ENCODE measurements around the gene C2orf49. TPM values are rescaled to one million over a fixed set of nuclear protein-coding genes. Genes with fewer than 3 reads are reported as not detected.

Gene C2orf49
- total RNA-seq, 1 donor from 2014 or later: 12.7 TPM

- no peak for DNase-seq (ENCODE audit: low read depth, low spot score)
Observed at GRCh38 chr2:105382177-105382576, 44.8 kb downstream of the C2orf49 start.

GRCh38 chr2:105383432-105384166 lies 46.3 kb downstream of the C2orf49 start:
- no peak for DNase-seq (ENCODE audit: low read depth, low spot score)

DNA sequence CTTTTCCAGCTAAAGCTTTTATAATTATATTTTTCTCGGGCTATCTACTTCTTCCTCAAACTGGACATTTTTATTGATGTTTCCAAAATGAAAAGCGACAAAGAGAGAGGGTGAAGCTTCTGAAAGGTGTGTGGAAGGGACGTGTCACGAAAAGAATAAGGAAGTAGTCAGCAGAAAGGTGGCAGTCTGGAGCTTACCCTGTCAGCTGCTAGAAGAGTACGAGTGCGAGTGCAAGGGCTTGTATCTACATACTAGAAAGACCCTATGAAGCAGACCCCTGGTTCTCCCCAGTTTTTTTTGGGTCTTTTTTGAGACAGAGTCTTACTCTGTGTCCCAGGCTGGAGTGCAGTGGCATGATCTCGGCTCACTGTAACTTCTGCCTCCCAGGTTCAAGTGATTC lies 46.9 kb downstream of the C2orf49 start:
- no peak for DNase-seq (ENCODE audit: low read depth, low spot score)

- no peak for DNase-seq (ENCODE audit: low read depth, low spot score)
Observed at GRCh38 chr2:105384861-105385260, 47.5 kb downstream of the C2orf49 start.

- no peak for DNase-seq (ENCODE audit: low read depth, low spot score)
Observed at GRCh38 chr2:105385731-105386540, 48.6 kb downstream of the C2orf49 start.

DNA sequence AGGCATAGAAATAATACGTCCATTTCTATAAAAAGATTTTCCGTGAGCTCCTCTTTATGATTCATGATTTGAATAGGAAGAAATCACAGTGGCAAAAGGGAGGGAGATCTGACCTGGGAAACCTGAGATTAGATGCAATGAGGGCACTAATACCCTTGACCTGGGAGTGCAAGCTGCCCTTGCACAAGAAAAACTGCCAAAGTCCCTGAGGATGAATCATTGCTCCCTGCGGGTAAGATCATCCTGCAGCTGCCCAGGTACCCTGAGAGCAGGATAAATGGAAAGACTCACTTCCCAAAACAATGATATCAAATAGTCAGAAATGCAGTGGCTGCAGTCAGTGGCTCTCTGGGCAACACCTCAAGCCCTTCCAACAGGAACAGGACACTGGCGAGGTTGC lies 49.9 kb downstream of the C2orf49 start:
- no peak for DNase-seq (ENCODE audit: low read depth, low spot score)

GRCh38 chr2:105388971-105389381 lies 51.6 kb downstream of the C2orf49 start:
- peak; percentile 94 for DNase-seq (ENCODE audit: low read depth, low spot score)

- no peak for DNase-seq (ENCODE audit: low read depth, low spot score)
Observed at GRCh38 chr2:105390454-105390853, 53.1 kb downstream of the C2orf49 start.

DNA sequence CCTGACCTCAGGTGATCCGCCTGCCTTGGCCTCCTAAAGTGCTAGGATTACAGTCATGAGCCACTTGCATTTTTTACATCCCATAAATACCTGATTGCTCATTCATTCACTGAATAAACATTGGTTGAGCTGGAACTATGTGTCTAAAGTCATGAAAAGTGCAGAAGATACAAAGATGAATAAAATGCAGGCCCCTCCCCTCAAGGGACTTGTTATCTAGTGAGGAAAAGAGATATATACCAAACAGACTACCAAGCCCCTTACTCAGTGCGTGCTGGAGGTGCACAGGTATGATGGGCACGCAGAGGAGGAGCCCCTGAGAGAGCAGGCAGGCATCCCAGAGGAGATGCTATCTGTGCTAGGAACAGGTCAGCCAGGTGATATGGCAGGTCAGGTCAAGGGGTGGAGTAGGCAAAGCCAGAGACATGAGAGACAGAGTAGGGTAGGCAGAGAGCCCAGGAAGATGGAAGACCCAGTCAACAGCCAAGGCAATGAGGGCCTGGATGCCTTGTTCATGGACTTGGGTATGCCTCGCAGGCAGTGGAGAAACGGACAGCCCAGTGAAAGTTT lies 53.8 kb downstream of the C2orf49 start:
- DNase-seq (ENCODE audit: low read depth, low spot score): no peak

DNA sequence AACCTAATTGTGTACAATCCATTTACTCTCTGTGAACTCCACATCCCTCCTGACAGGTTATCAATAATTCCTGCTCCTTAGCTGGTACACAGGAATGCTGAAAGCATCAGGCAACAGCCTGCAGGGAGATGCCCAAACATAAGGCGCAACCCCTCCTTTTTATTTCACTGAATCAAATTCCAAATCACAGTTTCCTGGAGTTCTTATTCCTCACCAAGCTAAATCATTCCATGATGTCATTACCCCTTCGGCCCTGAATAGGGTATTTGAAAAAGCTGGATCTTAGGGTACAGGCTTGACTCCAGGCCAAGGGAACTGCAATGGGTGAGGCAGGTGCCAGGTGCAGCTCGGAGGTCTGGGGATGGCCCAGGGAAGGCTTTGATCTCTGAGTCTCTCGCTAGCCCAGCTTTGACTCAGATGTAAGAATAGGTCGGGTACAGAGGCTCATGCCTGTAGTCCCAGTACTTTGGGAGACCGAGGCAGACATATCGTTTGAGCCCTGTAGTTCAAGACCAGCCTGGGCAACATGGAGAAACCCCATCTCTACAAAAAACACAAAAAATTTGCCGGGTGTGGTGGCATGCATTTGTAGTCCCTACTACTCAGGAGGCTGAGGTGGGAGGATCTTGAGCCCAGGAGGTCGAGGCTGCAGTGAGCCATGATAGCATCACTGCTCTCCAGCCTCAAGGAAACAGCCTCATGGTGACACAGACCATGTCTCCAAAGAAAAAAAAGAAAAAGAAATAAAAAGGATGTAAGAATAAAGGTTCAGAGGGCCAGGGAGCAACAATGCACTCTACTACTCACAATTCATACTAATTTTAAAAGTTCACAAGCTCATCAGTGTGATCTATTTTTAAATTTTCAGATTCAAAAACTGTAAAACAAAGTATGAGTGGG lies 54.7 kb downstream of the C2orf49 start:
- no peak for DNase-seq (ENCODE audit: low read depth, low spot score)

DNA sequence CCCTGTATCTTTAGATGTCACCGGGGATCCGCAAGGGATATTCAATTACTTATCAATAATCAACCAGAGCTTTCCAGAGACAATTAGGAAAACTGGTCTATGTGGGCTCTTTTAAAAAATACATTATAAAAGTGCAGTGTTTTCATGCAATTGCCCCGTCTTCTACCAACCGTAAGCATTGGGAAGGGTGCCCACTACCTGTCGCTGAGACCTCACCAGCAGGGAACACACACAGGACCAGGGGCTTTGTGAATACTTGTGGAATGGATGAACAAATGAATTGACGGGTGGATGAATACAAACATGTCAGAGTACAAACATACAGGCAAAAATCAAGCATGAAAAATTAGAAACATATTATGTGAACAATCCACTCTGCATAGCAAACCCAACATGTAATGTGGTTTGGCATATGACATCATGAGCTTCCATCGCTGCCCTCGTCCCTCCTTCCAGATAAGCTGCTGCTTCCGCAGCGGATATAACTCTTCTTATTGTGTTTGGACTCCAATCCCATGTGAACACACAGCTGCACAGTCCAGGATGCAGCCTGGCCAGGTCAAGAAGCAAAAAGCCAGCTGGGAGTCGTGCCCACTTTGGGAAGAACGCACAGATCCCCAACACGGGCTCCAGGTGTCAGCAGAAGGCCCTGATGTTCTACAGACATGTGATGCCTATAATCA lies 56.2 kb downstream of the C2orf49 start:
- peak; percentile 99 for DNase-seq (ENCODE audit: low read depth, low spot score)

DNA sequence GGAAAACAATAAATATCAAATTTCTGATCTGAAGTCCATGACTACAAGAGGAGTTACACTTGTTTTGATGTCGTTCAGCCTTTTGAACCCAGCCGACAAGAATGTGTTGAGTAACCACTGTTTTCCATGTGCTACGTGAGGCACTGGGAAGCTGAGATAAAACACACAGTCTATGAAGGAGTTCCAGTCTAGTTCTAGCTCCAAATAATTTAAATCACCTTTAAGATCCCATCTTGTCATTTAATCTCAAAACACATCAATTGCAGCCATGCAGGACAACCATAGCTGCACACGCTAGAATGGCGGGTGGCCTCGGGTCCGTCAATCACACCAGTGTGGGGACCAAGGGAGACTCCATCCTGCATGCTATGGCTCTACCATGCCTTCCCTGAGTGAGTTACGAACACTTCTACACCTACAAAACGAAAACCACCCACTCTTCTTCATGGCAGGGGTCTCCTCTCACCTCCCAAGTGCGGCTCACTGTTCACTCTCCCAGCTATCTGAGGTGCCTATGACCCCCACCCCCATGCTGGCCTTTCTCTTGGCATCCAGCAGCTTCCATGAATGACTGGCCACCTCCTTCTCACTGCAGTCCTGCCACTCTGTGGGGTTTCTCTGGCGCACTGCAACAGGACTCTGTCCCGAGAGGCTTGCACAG lies 57.7 kb downstream of the C2orf49 start:
- DNase-seq (ENCODE audit: low read depth, low spot score): no peak

DNA sequence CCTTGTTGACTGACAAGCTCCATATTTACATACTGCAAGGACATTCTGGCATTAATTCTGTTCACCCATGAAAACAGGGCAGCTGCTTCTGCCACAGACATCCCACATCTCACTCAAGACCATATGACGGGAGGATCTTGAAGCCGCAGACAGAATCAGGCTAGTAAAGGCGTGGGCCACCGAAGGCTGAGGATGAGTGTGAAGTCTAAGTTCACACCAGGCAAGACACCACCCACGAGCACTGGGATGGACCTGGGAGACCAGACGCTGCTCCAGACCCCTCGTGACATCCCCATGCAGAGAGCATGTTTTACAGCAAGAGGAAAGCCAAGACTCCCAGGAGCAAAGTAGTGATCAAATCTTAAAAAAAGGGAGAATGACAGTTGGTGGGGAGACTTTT lies 58.4 kb downstream of the C2orf49 start:
- DNase-seq (ENCODE audit: low read depth, low spot score): no peak

GRCh38 chr2:105396254-105397024 lies 59.1 kb downstream of the C2orf49 start:
- peak; percentile 87 for DNase-seq (ENCODE audit: low read depth, low spot score)

- no peak for DNase-seq (ENCODE audit: low read depth, low spot score)
Observed at GRCh38 chr2:105397025-105397722, 59.8 kb downstream of the C2orf49 start.

DNA sequence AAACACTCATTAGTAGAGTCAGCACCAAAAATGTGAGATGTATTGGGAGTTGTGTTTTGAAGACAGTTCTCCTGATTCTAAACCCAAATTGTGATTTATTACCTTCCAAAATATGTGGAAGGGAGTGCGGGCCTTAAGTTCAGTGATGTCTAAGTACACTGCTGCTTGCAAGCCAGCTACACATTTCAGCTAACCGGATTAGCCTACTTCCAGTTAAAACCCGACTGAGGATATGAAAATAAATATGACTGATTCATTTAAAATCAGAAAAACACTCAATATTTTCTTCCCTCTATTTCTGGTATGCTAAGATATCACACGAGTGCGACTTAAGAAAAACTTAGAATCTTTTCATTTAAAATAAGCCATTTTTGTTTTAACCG lies 60.6 kb downstream of the C2orf49 start:
- no peak for DNase-seq (ENCODE audit: low read depth, low spot score)

- DNase-seq (ENCODE audit: low read depth, low spot score): no peak
Observed at GRCh38 chr2:105398336-105399206, 61.2 kb downstream of the C2orf49 start, which contains the start of gene FHL2. FHL2 (minus strand) TSS chr2:105399051; CDS start chr2:105386516, 12,535 bp downstream.
